HUDEP-2 (cell line): ENCODE results near the gene SMG9.

Experiments used
- DNase-seq, 76 experiments: peaks; one replicate each; lab custom pipeline; 2025; ENCODE audit not compliant: unreplicated experiment in 76 of 76; lab: John Stamatoyannopoulos, UW

SMG9 gene

DNA sequence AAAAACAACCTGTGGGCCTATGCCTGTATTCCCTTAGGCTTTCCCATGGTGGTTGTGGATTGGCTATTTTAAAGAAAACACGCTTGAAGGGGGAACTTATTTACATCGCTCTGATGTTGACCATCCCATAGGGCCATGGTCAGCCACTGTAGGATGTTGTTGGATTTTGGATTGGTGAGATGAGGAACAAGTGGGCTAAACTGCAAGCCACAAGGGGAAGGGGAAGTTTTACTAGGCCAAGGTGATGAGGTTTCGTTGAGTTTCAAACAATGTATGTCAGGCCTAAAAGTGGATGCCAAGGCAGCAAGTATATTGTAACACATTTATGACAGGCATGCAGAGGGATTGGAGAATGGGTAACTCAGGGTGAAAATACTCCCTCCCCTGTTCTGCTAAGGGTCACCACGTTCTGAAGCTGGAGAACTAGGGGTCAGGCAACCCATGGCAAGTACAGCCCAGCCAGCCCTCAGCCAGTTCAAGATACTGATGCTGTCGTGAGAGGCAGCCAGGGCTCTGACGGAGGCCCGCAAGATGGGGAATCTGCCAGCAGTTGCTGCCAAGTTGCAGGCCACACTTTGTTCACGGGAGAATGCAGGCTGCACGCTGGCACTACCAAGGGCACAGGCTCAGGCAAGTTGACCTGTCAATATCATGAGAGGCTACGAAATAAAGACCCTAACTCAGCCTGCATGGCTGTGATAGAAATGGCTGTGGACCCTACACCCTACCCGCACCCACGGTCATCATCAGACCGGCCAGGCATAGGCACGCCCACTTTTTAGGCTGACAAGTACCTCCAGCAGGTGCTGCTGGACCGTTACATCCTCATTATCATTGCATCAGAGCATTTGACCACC is 27.8 kb downstream of the SMG9 start:
- DNase-seq: peak in 9 of 76 experiments; percentile 3 to 37 (median 13)

DNA sequence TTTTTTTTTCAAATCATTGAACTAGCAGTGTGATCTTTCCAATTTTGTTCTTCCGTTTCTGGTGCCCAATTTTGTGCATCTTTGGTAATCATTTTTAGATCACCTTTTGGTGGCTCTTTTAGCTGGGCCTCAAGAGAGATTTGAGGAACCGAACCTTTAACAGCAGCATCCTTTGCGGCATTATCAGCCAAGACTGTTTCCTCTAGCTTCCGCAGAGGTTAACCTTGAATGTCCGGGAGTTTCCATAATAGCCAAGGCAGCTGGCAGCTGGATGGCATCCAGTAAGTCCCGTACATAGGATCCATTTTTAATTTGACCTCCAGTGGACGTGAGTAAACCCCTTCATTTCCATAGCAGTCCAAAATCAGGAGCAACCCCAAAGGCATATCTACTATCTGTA is 29.3 kb downstream of the SMG9 start:
- no peak for DNase-seq

DNA sequence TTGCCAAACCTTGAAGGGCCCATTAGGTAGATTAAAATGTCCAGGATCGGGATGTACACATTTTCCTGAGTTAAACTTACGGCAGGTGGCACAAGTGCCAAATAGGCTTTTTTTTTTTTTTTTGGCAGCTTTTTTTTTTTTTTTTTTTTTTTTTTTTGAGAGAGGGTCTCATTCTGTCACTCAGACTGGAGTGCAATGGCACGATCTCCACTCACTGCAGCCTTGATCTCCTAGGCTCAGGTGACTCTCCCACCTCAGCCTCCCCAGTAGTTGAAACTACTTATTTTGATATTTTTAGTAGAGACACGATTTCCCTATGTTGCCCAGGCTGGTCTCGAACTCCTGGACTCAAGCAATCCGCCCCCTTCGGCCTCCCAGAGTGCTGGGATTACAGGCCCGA is 29.9 kb downstream of the SMG9 start:
- no peak for DNase-seq

DNA sequence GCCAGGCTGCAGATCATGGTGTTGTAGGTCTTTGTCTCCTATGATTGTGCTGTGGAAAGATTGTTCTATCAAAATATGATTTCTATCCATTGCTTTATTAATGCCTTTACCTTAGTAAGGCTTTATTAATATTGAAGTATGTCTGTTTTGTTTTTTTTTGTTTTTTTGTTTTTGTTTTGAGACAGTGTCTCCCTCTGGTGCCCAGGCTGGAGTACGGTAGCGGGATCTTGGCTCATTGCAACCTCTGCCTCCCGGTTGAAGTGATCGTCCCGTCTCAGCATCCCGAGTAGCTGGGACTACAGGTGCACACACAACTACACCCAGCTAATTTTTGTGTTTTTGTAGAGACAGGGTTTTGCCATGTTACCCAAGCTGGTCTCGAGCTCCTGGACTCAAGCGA is 31.2 kb downstream of the SMG9 start:
- DNase-seq: peak in 1 of 76 experiments; percentile 4

DNA sequence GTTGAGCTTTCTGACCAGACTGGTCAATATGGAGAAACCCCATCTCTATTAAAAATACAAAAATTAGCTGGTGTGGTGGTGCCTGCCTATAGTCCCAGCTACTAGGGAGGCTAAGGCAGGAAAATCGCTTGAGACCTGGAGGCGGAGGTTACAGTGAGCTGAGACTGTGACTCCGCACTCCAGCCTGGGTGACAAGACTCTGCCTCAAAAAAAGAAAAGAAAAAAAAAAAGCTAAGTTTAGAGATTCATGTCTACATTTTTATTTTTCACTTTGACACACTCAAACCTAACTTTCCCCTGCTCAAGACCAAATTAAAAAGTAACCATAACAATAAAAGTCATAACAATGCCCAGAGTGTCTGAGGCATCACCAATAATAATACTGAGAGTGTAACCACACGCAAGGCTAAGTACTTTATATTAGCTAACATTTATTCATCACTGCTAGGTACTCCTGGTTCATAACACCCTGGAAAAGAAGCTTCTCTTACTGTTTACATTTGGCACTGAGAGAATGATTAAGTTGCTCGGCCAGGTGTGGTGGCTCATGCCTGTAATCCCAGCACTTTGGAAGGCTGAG is 33.2 kb downstream of the SMG9 start:
- DNase-seq: no peak

DNA sequence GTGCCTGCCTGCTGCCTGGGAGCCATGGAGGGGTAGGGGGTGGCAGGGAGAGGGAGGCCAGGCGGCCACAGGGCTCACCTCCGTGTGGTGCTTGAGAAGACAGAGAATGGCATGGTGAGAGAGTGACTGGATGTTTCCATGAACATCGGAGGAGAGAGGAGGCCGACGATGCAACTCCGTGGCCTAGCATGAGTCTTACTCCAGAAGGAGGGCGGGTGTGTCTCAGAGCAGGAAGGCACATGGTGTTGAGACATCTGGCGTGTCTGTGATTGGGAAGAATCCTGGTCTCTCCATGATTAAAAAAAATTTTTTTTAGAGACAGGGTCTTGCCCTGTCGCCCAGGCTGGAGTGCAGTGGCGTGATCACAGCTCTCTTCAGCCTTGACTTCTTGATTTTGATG is 33.8 kb downstream of the SMG9 start:
- DNase-seq: no peak

DNA sequence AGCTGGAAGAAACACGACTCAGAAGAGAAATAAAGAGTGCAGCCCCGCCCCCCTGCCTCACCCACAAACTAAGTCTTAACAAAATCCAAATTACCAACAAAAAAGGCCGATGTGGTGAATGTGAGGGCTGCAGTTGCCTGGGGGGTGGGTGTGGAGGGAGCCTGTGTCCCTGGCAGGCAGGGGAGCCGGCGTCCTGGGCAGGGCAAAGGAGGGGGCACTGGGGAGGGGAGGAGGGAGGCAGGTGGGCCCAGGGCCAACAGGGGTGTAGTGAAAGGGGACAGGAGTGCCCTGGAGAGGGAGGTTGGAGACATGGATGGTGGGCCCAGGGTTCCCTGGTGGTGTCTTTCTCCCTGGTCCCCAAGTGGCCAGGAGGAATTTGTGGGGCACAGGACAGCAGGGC is 34.8 kb downstream of the SMG9 start:
- DNase-seq: no peak

DNA sequence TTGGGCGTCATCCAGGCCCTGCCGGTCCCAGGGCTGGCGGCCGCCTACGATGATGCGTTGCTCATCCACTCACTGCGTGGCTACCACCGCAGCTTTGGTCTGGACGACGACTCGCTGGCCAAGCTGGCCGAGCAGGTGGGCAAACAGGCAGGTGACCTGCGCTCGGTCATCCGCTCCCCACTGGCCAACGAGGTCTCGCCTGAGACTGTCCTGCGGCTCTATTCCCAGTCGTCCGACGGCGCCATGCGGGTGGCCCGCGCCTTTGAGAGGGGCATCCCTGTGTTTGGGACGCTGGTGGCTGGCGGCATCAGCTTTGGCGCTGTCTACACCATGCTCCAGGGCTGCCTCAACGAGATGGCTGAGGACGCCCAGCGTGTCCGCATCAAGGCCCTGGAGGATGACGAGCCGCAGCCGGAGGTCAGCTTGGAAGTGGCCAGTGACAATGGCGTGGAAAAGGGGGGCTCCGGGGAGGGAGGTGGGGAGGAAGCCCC is 35.3 kb downstream of the SMG9 start:
- DNase-seq: no peak

DNA sequence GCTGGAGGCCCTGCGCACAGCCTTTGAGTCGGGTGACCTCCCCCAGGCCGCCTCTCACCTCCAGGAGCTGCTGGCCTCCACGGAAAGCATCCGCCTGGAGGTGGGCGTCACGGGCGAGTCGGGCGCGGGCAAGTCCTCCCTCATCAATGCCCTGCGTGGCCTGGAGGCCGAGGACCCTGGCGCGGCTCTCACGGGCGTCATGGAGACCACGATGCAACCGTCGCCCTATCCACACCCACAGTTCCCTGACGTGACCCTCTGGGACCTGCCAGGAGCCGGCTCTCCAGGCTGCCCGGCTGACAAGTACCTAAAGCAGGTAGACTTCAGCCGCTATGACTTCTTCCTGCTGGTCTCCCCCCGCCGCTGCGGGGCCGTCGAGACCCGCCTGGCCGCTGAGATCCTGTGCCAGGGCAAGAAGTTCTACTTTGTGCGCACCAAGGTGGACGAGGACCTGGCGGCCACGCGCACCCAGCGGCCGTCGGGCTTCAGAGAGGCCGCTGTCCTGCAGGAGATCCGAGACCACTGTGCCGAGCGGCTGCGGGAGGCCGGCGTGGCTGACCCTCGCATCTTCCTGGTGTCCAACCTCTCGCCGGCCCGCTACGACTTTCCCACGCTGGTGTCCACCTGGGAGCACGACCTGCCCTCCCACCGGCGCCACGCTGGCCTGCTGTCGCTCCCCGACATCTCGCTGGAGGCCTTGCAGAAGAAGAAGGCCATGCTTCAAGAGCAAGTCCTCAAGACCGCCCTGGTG is 36.0 kb downstream of the SMG9 start:
- no peak for DNase-seq

DNA sequence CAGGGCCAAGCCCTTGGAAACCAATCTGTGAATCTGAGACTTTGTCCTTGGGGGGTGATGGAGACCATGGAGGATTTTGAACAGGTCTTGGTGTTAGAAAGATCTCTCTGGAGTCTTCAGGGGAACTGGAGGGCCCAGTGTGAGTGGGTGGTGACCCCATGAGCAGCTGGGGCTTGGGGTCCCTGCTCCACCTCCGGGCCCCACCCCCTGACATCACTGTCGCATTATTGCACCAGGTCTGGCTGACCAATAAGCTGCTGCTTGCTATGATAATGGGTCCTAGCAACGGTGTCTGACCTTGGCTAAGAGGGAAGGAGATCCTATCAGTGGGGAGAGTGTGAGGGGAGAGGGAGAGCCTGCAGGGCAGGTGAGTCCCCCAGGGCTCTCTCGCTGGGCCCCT is 39.0 kb downstream of the SMG9 start, which contains the start of gene IRGC:
IRGC (plus strand) TSS at position 301 of the 400 bp plus-strand sequence. CDS start 2,483 bp downstream, outside the sequence.
- DNase-seq: no peak

DNA sequence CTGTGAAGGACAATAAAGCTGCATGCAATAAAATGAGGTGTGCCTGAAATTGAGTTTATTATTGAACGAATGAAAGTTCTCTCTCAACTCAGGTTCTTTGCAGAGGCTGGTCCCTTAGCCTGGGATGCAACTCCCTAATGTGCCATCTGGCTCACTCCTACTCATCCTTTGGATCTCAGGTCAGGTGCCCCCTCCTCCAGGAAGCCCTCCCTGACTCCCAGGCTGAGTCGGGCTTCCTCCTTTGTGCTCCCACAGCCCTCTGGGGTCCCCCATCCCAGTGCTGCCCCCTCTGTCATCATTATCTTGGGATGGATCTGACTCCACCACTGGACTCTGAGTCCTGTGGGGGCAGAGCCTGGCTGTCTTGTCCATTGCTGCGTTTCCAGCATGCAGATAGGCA is 41.6 kb downstream of the SMG9 start:
- DNase-seq: no peak

DNA sequence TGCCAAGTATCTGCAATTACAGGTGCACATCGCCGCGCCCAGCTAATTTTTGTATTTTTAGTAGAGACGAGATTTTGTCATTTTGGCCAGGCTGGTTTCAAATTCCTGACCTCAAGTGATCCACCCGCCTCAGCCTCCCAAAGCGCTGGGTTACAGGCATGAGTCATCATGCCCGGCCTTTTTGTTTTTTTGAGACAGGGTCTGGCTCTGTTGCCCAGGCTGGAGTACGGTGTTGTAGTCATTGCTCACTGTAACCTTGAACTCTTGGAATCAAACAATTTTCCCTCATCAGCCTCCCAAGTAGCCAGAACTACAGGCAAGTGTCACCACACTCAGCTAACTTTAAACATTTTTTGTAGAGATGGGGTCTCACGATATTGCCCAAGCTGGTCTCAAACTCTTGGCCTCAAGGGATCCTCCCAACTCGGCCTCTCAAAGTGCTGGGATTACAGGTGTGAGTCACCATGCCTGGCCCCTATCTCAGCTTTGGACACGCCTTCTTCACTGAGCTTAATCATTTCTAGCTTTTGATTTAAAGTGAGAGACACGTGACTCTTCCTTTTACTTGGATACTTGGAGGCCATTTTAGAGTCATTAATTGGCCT is 42.9 kb downstream of the SMG9 start:
- no peak for DNase-seq

DNA sequence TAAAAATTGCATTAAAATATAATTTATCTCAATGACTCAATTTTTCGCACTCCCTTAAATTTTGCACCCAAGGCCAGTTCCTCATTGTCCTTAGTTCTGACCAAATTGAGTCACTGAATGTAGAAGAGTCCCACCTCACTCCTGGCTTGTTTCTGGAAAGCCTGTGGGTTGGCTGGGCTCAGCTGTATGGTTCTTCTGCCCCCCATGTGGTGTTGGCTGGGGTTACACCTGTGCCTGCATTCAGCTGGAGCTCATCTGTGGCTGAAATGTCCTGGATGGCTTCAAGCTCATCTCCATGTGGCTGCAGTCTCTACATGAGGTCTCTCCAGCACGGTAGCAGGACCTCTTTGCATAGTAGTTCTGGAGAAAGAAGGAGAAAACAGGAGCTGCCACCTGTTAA is 46.0 kb downstream of the SMG9 start:
- DNase-seq: no peak

DNA sequence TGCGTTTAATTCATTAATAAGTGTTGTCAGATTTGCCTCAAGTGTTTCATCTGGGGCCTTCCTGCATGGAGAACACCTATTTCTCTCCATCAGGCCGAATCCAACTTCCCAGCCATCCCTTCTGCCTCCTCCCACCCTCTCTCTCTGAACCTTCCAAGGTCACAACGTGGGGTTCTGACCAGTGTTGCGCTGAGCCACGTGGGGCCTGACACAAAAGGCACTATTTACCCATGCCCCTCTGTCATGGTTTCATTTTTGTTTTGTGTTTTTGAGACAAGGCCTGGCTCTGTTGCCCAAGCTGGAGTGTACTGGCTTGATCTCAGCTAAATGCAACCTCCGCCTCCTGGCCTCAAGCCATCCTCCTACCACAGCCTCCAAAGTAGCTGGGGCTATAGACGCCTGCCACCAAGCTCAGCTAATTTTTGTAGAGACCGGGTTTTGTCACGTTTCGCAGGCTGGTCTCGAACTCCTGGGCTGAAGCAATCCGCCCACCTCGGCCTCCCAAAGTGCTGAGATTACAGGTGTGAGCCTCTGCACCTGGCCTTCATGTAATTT is 47.5 kb downstream of the SMG9 start:
- DNase-seq: no peak

DNA sequence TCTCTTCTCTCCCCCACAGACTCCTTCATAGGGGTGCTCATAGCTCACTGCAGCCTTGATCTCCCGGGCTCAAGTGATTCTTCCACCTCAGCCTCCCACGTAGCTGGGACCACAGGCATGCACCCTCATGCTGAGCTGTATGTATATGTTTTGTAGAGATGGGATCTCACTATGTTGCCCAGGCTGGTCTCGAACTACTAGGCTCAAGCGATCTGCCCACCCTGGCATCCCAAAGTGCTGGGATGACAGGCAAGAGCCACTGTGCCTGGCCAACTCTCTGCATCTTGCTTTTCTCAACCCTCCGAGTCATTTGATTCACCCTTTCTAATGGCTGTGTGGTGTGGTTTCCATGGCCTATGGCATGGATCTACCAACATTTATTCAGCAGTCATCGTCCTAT is 49.0 kb downstream of the SMG9 start:
- no peak for DNase-seq

DNA sequence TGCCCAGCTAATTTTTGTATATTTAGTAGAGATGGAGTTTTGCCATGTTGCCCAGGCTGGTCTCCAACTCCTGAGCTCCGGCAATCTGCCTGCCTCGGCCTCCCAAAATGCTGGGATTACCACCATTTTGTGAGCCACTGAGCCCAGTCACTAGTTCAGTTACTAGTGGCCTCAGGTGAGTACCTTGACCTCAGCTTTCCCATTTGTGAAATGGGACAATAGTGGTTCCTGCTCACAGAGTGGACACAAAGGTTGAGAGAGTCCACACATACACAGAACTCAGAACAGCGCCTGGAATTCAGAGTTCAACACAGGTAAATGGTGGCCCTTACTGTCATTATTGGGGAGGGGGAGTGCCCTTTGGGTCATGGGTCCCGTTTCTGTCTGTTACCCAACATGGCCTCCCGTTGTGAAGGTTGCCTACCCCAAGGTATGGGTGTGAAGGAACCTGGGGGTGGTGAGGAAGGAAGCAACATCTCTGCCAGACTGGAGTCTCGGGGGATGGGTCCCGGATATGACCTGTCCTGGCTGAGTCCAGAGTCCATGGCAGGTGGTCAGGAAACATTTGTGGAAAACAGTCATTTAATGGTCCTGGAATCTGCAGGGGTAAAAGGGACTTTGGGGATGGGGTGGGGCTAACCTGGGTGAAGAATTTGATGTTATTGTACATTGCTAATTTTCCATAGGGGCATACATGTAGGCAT is 50.6 kb downstream of the SMG9 start:
- DNase-seq: no peak

DNA sequence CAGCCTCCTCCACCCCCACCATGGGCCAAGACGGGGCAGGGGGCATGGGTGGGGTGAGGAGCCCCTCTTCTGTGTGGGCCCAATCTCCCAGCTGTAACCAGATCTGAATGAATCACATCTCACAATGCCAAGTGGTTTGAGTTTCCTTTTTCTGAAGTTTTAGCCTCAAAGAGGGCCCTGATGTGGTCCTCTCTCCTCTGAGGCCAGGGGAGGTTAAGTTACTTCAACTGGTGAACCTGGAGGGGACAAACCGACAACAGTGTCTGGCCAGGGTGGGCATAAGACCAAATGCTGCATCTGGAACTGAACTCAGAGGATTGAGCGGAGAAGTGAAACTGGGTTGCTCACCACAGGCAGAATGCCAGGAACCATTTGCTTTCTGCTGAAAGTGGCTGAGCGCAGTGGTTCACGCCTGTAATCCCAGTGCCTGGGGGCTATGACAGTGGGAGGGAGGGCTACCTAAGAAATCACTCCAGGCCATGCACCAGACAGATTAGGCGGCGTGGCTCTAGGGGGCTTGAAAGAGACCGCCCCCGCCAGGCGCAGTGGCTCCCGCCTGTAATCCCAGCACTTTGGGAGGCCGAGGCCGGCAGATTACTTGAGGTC is 54.3 kb downstream of the SMG9 start:
- peak in 1 of 76 experiments; percentile 18 for DNase-seq

DNA sequence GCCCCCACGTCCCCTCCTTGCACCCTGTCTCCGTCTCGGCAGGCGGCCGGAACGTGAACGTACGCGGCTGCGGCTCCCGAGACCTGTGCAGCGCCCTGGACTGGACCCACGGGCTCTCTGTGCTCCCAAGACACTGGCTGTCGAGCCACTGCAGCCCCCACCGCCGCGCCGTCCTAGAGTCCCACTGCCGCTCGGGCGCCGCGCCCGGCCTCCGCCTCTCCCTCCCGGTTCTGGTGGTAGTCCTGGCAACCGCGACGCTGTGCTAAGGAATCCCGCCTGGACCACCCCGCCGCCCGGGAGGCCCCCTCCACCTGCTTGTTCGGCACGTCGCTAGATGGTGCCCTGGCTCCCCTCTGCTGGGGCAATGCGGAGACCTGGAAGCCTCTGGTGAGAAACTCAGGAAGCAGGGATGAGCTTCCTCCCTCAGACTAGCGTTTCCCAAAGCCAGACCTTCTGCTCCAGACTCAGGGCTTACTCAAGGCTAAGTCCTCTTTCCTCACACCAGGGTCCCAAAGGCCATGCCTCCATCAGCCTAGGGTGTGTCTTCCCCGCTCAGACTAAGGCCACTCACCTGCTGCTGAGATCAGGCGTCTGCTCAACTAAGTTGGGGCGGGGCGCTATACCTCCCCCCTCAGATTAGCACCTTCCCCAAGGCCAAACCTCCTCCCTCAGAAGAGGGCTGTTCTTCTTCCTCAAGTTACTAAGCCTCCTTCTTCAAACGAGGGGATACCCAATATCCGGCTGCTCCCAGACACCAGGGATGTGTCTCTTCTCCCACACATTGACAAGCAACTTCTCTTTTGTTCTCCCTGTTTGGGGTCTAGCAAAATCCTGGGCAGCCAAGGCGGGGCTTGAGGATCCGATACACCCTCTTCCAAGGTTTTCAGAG is 55.0 kb downstream of the SMG9 start:
- no peak for DNase-seq

DNA sequence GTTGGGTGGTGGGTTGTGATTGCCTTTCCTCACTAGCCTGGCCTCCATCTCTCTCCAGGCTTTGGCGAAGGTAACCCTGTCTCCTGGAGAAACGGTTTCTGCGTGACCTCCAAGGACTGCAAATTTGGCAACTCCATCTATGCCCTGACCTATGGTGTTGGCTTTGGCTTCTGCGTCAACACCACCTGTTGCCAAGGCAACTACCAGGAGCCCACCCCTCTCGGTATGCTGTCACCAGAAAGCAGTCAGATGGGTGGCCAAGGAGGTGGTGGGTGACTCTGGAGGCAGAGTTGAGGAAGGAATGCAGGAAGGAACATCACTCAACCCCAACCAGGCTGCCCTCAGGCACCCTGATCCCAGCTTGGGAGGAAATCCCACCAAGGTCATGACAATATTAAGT is 57.5 kb downstream of the SMG9 start:
- DNase-seq: no peak
